A549 (cell line): Measurements from ENCODE around the gene MEF2C. TPM values are rescaled to one million over a fixed set of nuclear protein-coding genes. Genes with fewer than 3 reads are reported as not detected.

Experiments used
- ATAC-seq, 2 experiments: fragments of 200-7000 bp in 1 of 2; fragments of >200 bp in 1 of 2; cut with Nextera tagmentation in 1 of 2; cut with Tn5 transposase in 1 of 2; 3 replicates each; pipeline versions ENCODE4 v1.8.0 to v1.9.1; 2018 to 2020; ENCODE audit warnings: mild to moderate bottlenecking in 1 of 2, moderate library complexity in 1 of 2
- CTCF ChIA-PET: fragments of 300-600 bp; sonication (Branson Sonifier 250); formaldehyde crosslinking; extraction: SDS; loops from one replicate; lab custom pipeline; 2021; ENCODE audit warnings: antibody characterized with exemption, inconsistent platforms; lab: Yijun Ruan, JAX
- POLR2A ChIA-PET: fragments of 350-600 bp; formaldehyde crosslinking; extraction: SDS; loops from one replicate; lab custom pipeline; 2021; ENCODE audit warnings: antibody characterized with exemption, inconsistent platforms; lab: Yijun Ruan, JAX
- DNase-seq, 2 experiments: peaks; one replicate each; pipeline versions ENCODE4 v3.0.0 to v3.0.0-alpha.2; 2011 to 2016; ENCODE audit warnings: low read depth in 1 of 2, low spot score in 1 of 2
- FAIRE-seq: peaks from 2 replicates; lab custom pipeline; 2011; peaks lifted over from hg19 to GRCh38; lab: Jason Lieb, UNC
- H3K27ac ChIP-seq, 2 experiments: fragments of >200 bp; sonication (Bioruptor Twin); formaldehyde crosslinking; 3 replicates each; pipeline ENCODE4 v1.5.1; 2016 to 2017
- H3K4me1 ChIP-seq: fragments of >200 bp; sonication (Bioruptor Twin); formaldehyde crosslinking; 3 replicates; pipeline ENCODE4 v1.6.1; 2016
- H3K4me2 ChIP-seq: fragments of >200 bp; sonication (Bioruptor Twin); formaldehyde crosslinking; 3 replicates; pipeline ENCODE4 v1.6.1; 2016
- H3K4me3 ChIP-seq: fragments of >200 bp; sonication (Bioruptor Twin); formaldehyde crosslinking; 3 replicates; pipeline ENCODE4 v1.5.1; 2016
- H3K9me3 ChIP-seq: fragments of >200 bp; sonication (Bioruptor Twin); formaldehyde crosslinking; 3 replicates; pipeline ENCODE4 v1.6.1; 2016
- BHLHE40 ChIP-seq: IDR thresholded peaks from 2 replicates; pipeline ENCODE4 v1.6.1; 2012; ENCODE audit warnings: low read depth, low read length, inconsistent platforms
- EHMT2 ChIP-seq: fragments of 200-600 bp; sonication (generic); IDR thresholded peaks from 2 replicates; pipeline ENCODE4 v1.6.1; 2016; ENCODE audit warnings: antibody characterized with exemption, low read depth, mild to moderate bottlenecking, moderate library complexity
- ESRRA ChIP-seq: fragments of 150-350 bp; IDR thresholded peaks from 2 replicates; pipeline ENCODE4 v1.6.1; 2014; ENCODE audit warnings: mild to moderate bottlenecking, low read length, borderline replicate concordance
- FOSL2 ChIP-seq, 2 experiments: fragments of 450-650 bp in 1 of 2; fragments of >200 bp in 1 of 2; sonication (Bioruptor Twin) in 1 of 2; formaldehyde crosslinking; IDR thresholded peaks; 2 replicates each; pipeline versions ENCODE4 v1.5.0 to v1.6.1; 2016 to 2020; ENCODE audit warnings: mild to moderate bottlenecking in 1 of 2, moderate library complexity in 1 of 2
- FOXS1 ChIP-seq: fragments of 250-450 bp; sonication (Bioruptor Pico); IDR thresholded peaks from 2 replicates; pipeline ENCODE4 v1.5.0; 2020; ENCODE audit warnings: mild to moderate bottlenecking, moderate library complexity
- HES2 ChIP-seq: fragments of >200 bp; sonication (Bioruptor Twin); formaldehyde crosslinking; IDR thresholded peaks from 2 replicates; pipeline ENCODE4 v1.6.1; 2016
- HOXB13 ChIP-seq: fragments of 250-450 bp; sonication (Bioruptor Pico); IDR thresholded peaks from 2 replicates; pipeline ENCODE4 v1.5.0; 2020; ENCODE audit warnings: low read depth, mild to moderate bottlenecking, moderate library complexity
- JUN ChIP-seq, 2 experiments: fragments of >200 bp; sonication (Bioruptor Twin); formaldehyde crosslinking; IDR thresholded peaks; 2 replicates in 1 of 2; 3 replicates in 1 of 2; pipeline ENCODE4 v1.6.1; 2016 to 2017
- KDM1A ChIP-seq: fragments of 200-600 bp; sonication (generic); IDR thresholded peaks from 2 replicates; pipeline ENCODE4 v1.6.1; 2016; ENCODE audit warnings: low read depth, mild to moderate bottlenecking
- KDM5A ChIP-seq: fragments of 200-600 bp; sonication (generic); IDR thresholded peaks from 2 replicates; pipeline ENCODE4 v1.6.1; 2016; ENCODE audit warnings: antibody characterized with exemption, mild to moderate bottlenecking
- MAFK ChIP-seq: fragments of 450-650 bp; IDR thresholded peaks from 2 replicates; pipeline ENCODE4 v1.6.1; 2014; ENCODE audit not compliant: partially characterized antibody
- PBX3 ChIP-seq: IDR thresholded peaks from 2 replicates; pipeline ENCODE4 v1.6.1; 2012
- POLR2A ChIP-seq: IDR thresholded peaks from 2 replicates; pipeline ENCODE4 v1.6.1; 2012; ENCODE audit warnings: mild to moderate bottlenecking, low read length
- POLR2AphosphoS2 ChIP-seq: conservative IDR thresholded peaks from 2 replicates; pipeline ENCODE4 v1.6.1; 2012; ENCODE audit warnings: low read length, improper control_type of control experiment, inconsistent platforms
- RNF2 ChIP-seq: fragments of 200-600 bp; sonication (generic); IDR thresholded peaks from 2 replicates; pipeline ENCODE4 v1.6.1; 2016; ENCODE audit warnings: low read depth, mild to moderate bottlenecking, antibody characterized with exemption, moderate library complexity, borderline replicate concordance
- ZSCAN20 ChIP-seq: fragments of 250-450 bp; sonication (Bioruptor Pico); IDR thresholded peaks from 2 replicates; pipeline ENCODE4 v1.8.0; 2022; ENCODE audit warnings: mild to moderate bottlenecking, moderate library complexity
- WGBS: methylation state at CpG from one replicate; pipeline ENCODE4 v1.1.6; 2017; ENCODE audit errors: missing lambda C conversion rate; 5-methylcytosine and 5-hydroxymethylcytosine counted together
- polyA plus RNA-seq, 4 experiments: library from polyadenylated mRNA; depleted of rRNA in 3 of 4; stranded (reverse); fragments of >200 nt; fragmentation: RNase III in 1 of 4; extraction: RNeasy Plus Mini Kit Qiagen cat#74134 plus additional on column Dnase treatment in 1 of 4; gene quantifications; 2 replicates in 3 of 4; 3 replicates in 1 of 4; pipeline ENCODE4 v1.2.3, GENCODE V29; 2011 to 2017
- TF ChIP-seq, protein P1 (sequence below): fragments of >200 bp; sonication (Bioruptor Twin); formaldehyde crosslinking; IDR thresholded peaks from 3 replicates; pipeline ENCODE4 v1.5.1; 2016
- TF ChIP-seq, protein P2 (sequence below): fragments of 200-600 bp; sonication (generic); IDR thresholded peaks from 2 replicates; pipeline ENCODE4 v1.6.1; 2016; ENCODE audit warnings: antibody characterized with exemption, mild to moderate bottlenecking, moderate library complexity

Gene MEF2C
- polyA plus RNA-seq, 2 of the 4 experiments (the other 2 are of a cell fraction) = 0.03 to 0.06 TPM

DNA sequence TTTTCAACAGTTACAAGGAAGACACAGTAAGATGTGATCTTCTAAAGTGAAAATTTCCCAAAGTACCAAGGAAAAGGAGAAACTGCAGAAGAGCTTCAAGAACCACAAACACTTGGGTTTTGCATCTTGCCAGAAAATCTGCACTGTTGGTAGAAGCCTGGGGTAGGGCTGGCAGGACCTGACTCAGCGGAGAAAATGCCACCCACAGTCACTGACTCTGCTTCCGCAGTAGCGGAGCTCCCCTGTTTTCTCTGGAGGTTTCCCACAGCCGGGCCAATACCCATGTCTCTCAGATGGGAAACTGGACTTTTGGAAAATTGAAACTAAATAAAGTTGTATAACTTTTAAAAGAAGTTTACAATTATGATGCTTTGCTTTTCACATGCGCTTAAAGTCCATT is 104.2 kb downstream of the MEF2C start:
- Histone ChIP-seq H3K9me3 (no peaks in the 10 kb centered on the region), H3K4me1 (no peaks in the 10 kb centered on the region), H3K4me3 (no peak overlapping the region), H3K27ac (no peak overlapping the region), H3K4me2 (no peak overlapping the region)
- POLR2A ChIA-PET = no interaction called here
- FAIRE-seq (no peak), ATAC-seq (no peak)
- WGBS = 78% methylated on average over 5 of the region's 5 CpGs
- no peak for TF ChIP-seq BHLHE40
- no peak for TF ChIP-seq HOXB13 (CRISPR knock-in tag)
- TF ChIP-seq PBX3 = no peak
- no peak for TF ChIP-seq ESRRA
- TF ChIP-seq POLR2AphosphoS2 = no peak
- no peak for TF ChIP-seq HES2
- TF ChIP-seq JUN (IDR thresholded peaks at IDR 0.05) = no peak
- no peak for TF ChIP-seq KDM5A
- no peak for TF ChIP-seq FOSL2 (IDR thresholded peaks at IDR 0.05)
- no peak for TF ChIP-seq FOSL2 (CRISPR knock-in tag; IDR thresholded peaks at IDR 0.05)
- TF ChIP-seq EHMT2 = no peak
- TF ChIP-seq POLR2A = no peak
- TF ChIP-seq, all 56 proteins: peak for 0
- CTCF ChIA-PET = no interaction called here
- no peak for DNase-seq

GRCh38 chr5:88776692-88777091 is 106.3 kb downstream of the MEF2C start:
- no peak for FAIRE-seq
- Histone ChIP-seq H3K9me3 (no peaks in the 10 kb centered on the region), H3K4me1 (no peaks in the 10 kb centered on the region), H3K27ac (no peak overlapping the region), H3K4me3 (no peak overlapping the region), H3K4me2 (no peak overlapping the region)
- no peak for ATAC-seq
- POLR2A ChIA-PET = no interaction called here
- TF ChIP-seq MAFK = no peak
- TF ChIP-seq JUN (IDR thresholded peaks at IDR 0.05) = no peak
- TF ChIP-seq PBX3 = no peak
- TF ChIP-seq KDM1A = no peak
- TF ChIP-seq, protein P1, sequence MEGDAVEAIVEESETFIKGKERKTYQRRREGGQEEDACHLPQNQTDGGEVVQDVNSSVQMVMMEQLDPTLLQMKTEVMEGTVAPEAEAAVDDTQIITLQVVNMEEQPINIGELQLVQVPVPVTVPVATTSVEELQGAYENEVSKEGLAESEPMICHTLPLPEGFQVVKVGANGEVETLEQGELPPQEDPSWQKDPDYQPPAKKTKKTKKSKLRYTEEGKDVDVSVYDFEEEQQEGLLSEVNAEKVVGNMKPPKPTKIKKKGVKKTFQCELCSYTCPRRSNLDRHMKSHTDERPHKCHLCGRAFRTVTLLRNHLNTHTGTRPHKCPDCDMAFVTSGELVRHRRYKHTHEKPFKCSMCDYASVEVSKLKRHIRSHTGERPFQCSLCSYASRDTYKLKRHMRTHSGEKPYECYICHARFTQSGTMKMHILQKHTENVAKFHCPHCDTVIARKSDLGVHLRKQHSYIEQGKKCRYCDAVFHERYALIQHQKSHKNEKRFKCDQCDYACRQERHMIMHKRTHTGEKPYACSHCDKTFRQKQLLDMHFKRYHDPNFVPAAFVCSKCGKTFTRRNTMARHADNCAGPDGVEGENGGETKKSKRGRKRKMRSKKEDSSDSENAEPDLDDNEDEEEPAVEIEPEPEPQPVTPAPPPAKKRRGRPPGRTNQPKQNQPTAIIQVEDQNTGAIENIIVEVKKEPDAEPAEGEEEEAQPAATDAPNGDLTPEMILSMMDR = no peak
- no peak for TF ChIP-seq FOXS1 (CRISPR knock-in tag)
- no peak for TF ChIP-seq ZSCAN20 (CRISPR knock-in tag)
- no peak for TF ChIP-seq RNF2
- TF ChIP-seq, protein P2, sequence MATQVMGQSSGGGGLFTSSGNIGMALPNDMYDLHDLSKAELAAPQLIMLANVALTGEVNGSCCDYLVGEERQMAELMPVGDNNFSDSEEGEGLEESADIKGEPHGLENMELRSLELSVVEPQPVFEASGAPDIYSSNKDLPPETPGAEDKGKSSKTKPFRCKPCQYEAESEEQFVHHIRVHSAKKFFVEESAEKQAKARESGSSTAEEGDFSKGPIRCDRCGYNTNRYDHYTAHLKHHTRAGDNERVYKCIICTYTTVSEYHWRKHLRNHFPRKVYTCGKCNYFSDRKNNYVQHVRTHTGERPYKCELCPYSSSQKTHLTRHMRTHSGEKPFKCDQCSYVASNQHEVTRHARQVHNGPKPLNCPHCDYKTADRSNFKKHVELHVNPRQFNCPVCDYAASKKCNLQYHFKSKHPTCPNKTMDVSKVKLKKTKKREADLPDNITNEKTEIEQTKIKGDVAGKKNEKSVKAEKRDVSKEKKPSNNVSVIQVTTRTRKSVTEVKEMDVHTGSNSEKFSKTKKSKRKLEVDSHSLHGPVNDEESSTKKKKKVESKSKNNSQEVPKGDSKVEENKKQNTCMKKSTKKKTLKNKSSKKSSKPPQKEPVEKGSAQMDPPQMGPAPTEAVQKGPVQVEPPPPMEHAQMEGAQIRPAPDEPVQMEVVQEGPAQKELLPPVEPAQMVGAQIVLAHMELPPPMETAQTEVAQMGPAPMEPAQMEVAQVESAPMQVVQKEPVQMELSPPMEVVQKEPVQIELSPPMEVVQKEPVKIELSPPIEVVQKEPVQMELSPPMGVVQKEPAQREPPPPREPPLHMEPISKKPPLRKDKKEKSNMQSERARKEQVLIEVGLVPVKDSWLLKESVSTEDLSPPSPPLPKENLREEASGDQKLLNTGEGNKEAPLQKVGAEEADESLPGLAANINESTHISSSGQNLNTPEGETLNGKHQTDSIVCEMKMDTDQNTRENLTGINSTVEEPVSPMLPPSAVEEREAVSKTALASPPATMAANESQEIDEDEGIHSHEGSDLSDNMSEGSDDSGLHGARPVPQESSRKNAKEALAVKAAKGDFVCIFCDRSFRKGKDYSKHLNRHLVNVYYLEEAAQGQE = no peak
- CTCF ChIA-PET = interaction anchor here (1.5 kb wide), 1 partner anchor 47 kb away, joined by 3 read pairs; no protein-coding TSS in a partner anchor
- WGBS = 75% methylated on average over 4 of the region's 4 CpGs
- DNase-seq = no peak
